Measurements from ENCODE around the gene TSPEAR.
"Not testable (repeated sequence)": the region's sequence is repeated elsewhere in the genome, so short reads cannot be mapped to it uniquely, and the experiment has no call there.

The TSPEAR gene

GRCh38 chr21:44564099-44564498 is 147.3 kb downstream of the TSPEAR start:
- DNase-seq = no peak

- DNase-seq = no peak
These were observed 152.7 kb downstream of the TSPEAR start, which contains the start of gene KRTAP10-3 for GRCh38 chr21:44558695-44559094. Gene KRTAP10-3 (minus strand): TSS chr21:44558795. CDS start chr21:44558715, 80 bp downstream.

- DNase-seq = not testable (repeated sequence)
These were observed 153.1 kb downstream of the TSPEAR start for GRCh38 chr21:44558329-44558675.

- no peak for DNase-seq
These were observed 153.7 kb downstream of the TSPEAR start for GRCh38 chr21:44557491-44558328.

DNA sequence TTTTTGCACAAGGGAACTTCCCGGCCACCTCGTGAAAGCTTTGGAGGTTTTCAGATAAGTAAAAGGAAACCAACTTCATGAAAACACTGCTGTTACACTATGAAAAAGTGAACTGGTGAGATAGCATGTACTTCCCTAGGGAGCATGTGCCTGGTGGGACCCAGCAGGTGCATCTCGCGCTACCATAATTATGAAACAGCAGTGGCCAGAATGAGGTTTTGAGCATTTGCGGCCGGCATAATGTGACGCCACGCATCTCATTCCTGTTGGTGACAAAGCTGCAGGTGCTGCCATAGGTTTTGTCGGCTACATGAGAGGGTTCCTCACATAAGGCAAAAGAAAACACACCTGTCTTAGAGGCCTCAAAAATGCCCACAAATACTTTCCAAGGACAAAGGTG is 154.5 kb downstream of the TSPEAR start:
- DNase-seq = peak; percentile 37

DNA sequence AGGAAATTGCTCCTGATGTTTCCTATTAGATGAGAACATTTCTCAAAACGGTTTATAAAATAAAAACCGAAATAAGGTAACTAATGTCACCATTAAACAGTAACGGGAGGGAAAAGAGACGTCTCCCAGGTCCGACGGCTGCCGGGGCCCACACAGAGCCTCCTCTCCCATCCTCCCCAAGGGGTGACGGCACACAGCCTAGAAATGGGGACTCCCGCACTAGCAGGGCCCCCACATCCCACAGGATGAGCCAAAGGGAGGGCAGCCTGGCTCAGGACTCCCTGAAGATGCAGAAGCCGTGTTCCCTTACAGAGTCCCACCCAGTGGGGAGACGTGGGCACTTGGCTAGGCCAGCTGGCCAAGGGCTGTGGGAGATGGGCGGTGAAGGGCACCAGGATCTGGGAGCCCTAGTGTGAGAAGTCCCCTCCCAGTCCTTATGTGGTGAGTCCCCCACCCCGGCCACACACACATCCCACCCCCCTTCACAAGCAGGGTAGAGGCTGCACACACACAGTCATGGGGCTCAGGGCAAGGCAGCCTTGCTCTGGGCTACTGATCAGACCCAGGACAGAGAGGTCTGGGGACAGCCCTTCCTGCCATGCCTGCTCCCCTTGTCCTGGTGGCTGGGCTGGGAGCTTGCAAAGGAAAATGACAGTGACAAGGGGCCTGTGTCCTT is 156.0 kb downstream of the TSPEAR start:
- no peak for DNase-seq

- DNase-seq = no peak
These were observed 158.7 kb downstream of the TSPEAR start for GRCh38 chr21:44552681-44553080.

DNA sequence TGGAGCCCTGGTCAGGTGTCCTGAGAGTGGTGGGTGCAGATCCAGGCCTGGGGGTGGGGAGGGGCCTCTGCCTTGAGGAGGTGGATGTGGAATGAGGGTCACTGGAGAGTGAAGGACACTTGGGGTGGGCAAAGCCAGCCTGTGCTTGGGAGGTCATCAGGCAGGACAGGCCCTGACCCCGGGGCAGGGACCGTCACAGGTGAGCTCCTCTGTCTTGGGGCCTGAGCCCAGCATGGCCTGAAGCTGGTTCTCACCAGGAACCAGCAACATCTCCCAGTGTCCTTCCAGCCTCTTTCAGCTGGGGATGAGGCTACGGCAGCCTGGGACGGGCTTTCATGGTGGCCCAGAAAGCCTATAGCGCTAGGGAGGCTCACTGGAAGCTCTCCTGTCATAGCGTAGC is 159.2 kb downstream of the TSPEAR start:
- DNase-seq = no peak

DNA sequence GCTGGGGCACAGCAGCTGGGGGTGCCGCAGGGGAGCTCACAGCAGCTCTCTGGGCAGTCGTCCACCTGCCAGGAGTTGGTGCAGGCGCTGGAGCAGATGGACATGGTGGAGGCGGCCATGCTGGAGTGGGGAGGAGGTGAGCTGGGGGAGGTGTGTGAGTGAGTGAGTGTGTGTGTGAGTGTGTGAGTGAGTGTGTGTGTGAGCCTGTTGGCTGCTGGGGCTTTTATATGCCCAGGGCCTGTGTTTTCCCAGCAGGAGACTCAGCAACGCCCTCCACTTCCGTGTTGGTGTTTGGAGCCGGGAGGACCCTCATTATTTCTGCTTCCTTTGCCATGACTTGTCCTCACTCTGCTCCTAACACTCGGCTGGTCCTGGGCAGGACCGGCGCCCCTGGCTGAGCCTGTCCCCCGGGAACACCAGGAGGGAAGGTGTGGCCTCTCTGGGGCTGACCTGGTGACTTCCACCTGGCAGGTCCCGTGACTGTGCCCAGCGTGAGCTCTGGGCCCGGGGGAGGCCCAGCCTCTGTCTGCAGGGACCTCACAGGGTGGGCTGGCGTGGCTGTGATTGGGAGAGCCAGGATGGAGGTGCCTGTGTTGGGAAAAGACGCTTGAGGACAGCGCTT is 159.9 kb downstream of the TSPEAR start, which contains the start of gene KRTAP10-2:
Gene KRTAP10-2, minus strand, starts transcription at position 166 of the 622 bp plus-strand sequence. Its CDS starts 47 bp downstream, at position 119.
- DNase-seq = no peak

DNA sequence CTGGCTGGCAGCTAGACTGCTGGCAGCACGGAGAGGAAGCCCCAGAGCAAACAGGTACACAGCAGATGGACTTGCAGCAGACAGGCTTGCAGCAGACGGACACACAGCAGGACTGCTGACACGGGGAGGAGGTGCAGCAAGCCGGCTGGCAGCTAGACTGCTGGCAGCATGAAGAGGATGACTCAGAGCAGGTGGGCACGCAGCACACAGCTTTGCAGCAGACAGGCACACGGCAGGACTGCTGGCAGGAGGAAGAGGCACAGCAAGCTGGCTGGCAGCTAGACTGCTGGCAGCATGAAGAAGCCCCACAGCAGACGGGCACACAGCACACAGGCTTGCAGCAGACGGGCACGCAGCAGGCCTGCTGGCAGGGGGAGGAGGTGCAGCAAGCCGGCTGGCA is 160.6 kb downstream of the TSPEAR start:
- no peak for DNase-seq

DNA sequence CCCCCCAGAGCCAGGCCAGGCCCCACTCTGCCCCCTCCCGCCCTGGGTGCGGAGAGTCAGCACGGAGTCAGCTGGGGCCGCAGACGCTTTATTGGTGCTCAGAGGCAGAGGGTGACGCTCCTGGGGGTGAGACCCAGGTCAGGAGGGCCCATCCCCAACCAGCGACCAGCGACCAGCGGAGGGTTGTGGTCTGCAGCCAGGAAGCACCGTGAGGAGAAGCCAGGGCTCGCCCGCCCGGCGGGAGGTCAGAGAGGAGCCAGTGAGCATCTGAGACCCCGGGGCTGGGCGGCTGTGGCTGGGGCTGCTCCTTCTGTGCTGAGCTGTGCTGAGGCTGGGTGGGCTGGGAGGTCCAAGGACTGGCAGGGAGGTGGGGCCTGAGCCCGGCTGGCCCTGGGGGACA is 161.1 kb downstream of the TSPEAR start:
- DNase-seq = not testable (repeated sequence)

DNA sequence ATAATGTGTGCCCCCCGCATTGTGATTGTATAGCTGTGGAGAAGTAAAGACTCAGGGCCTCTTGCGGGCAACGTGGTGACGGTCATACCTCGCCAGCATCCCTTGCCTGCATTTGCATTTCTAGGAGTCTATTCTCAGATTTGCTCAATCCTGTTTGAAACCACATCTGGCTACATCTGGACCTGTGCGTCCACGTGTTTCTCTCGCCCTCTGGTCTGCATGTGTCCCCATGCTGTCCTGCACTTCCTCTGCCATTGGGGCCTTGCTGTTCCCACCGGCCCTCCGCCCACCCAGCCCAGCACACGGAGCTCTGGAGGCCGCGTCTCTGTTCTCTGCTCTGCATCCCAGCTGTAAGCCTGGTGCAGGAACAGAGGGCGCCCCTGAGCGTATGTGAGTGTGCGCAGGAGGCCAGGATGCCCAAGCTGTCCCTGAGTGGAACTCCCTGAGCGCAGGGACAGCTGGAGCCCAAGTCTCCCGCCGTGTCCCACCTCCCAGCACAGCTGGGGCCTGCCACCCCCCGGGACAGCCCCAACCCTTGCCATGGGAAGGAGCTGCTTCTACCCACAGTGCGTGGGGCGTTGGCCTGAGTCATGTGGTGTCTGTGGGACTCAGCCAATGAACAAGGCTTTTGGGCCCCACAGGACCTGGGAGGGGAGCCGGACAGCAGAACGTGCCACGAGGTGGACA is 161.7 kb downstream of the TSPEAR start:
- no peak for DNase-seq

DNA sequence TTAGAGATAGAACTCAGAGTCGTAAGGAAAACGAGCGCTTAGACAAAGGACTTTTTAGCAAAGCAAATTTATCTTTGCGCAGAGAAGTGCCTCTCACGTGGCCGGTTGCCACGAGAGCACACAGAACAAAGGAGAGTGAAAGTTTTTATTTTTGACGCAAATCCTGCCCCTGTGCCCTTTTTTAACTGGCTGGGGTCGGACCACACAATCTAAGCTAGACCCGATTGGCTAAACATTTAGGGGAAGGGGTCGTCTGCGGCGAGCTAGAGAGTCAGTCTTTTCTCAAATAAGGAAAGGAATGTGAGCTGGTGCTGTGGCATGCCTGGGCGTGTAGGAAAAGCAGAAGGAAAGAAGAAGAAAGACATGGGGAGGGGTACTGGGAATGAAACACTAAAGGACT is 162.4 kb downstream of the TSPEAR start:
- no peak for DNase-seq

GRCh38 chr21:44548381-44548780 is 163.0 kb downstream of the TSPEAR start:
- no peak for DNase-seq

DNA sequence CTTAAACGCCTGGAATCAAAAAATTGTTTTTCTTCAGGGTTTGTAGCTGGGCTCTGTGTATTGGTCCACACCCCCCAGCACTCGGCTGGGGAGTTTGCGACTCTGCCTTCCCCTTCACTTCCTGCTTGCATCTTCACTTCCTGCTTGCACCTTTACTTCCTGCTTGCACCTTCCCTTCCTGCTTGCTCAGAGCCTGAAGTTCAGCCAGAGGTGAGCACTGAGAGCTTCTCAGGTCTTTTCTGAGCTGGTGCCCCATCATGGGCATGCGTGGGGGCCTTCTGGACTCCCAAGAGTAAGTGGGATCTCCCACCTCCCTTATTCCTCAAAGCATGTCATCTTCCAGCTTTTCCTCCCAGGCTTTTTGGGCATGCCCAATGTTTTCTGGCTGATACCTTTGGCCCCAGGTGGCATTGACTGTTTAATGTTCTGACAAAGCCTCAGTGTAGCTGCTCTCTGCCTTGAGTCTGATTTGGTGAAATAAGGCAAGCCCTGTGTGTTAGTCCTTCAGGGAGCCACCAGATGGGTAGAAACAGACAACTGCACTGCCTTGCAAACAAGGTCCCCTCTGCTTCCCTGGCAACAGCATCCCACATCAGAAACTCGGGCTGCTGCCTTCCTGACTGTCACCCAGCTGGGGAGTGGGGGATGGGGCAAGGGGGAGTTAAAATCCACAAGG is 163.6 kb downstream of the TSPEAR start:
- DNase-seq = no peak

- DNase-seq = no peak
These were observed 166.8 kb downstream of the TSPEAR start for GRCh38 chr21:44544566-44544965.

DNA sequence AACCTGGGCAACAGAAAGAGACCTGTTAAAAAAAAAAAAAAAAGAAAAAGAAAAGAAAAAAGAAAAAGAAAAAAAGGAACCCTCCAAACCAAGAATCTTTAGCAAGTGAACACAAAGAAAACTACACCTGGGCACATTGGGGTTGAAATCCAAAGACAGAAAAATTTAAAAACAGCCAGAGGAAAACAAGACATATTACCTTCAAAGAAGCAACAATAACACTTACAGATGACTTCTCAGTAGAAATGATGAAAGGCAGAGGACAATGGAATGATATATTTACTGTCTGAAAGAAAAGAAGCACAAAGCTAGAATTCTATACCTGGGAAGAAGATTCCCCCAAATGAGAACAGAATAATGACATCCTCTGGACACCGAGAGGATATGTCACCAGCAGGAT is 168.7 kb downstream of the TSPEAR start:
- DNase-seq = no peak

DNA sequence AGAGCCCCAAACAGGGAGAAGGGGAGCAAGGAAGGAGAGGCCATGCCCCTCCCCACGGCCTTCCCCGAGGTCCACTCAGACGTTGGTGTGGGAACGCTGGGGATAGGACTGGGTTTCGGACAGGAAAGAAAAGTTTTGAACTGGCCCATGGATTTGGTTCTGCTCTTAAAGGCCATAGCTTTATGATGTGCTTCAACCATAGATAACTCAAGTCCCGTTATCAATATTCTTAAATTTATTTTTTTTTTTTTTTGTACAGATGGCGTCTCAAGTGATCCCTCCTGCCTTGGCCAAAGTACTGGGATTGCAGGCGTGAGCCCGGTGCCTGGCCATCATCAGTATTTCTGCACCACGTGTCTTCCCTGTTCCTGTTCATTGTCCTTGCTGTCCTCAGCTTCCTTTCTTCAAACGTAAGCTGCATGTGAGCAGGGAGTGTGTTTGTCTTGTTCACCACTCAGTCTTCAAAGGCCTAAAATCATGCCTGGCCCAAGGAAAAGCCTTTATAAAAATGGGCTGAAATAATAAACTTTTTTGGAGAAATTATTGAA is 170.6 kb downstream of the TSPEAR start:
- DNase-seq = no peak

DNA sequence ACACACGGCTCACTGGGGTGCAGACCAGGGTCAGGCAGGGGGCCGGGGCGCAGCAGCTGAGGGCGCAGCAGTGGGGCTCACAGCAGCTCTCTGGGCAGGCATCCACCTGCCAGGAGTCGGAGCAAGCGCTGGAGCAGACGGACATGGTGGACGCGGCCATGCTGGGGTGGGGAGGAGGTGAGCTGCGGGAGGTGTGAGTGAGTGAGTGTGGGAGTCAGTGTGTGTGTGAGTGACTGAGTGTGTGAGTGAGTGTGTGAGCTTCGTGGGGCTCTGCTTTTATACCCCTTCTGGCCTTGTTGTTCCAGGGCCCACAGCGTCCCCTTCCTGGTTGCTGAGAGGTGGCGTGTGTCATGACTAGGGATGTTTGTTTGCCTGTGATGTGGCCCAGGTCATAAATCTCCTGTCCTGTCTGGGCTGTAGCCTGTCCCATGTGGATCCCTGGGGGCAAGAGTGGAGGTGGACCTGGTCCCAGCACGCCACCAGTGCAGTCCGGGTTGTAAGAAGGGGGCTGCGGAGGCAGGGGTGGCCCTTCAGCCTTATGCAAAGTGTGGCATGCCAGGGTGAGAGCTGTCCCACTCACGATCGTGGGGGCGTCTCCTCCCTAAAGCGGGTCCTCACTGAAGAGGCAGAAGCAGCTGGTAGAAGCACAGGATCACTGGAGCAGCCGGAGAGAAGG is 171.2 kb downstream of the TSPEAR start, which contains the start of gene KRTAP10-1:
Gene KRTAP10-1, minus strand, starts transcription at position 205 of the 676 bp plus-strand sequence. Its CDS starts 45 bp downstream, at position 160.
- no peak for DNase-seq

GRCh38 chr21:44539046-44539445 is 172.3 kb downstream of the TSPEAR start:
- DNase-seq = no peak
